ENCODE data around the gene TPP1. TPM values are rescaled to one million over a fixed set of nuclear protein-coding genes. Genes with fewer than 3 reads are reported as not detected.

The TPP1 gene
- total and polyA plus RNA-seq, 2 of the 13 experiments (the other 11 are each of a cell fraction or from before 2014, with no cell fraction given) = 13.9 to 74.6 TPM

DNA sequence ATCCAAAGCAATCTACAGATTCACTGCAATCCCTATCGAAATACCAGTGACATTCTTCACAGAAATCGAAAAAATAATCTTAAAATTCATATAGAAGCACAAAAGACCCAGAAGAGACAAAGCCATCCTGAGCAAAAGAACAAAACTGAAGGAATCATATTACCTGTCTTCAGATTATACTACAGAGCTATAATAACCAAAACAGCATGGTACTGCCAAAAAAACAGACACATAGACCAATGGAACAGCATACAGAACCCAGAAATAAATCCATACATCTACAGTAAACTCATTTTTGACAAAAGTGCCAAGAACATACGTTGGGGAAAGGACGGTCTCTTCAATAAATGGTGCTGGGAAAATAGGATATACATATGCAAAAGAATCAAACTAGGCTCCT, 34.7 kb downstream of the TPP1 start:
- DNase-seq (ENCODE audit: low spot score) (no peak), ATAC-seq (no peak), FAIRE-seq (no peak)
- BruUV-seq (replicated peaks) = no TSS peak
- WGBS (ENCODE audit: low lambda C conversion rate) = 77% methylated on average over 4 of the region's 4 CpGs
- H3K27ac ChIP-seq (ENCODE audit: extremely low read length, insufficient read depth, low read length) = no peak overlapping the region
- H3K4me3 ChIP-seq (replicated peaks in 1 of 3; ENCODE audit: insufficient read depth in 1 of 3, low read depth in 2 of 3, low read length in 3 of 3) = no peak overlapping the region
- no peaks in the 10 kb centered on the region for H3K79me2 ChIP-seq (ENCODE audit: insufficient read depth, low read length)
- no peaks in the 10 kb centered on the region for H3K36me3 ChIP-seq (replicated peaks in 1 of 2; ENCODE audit: control insufficient read depth in 1 of 2, insufficient read depth in 2 of 2, low read length in 2 of 2)
- CTCF ChIA-PET (ENCODE audit: low intra/inter-chr PET ratio, low total read pairs) = no interaction called here
- H4K20me1 ChIP-seq (ENCODE audit: insufficient read depth, low read length) = no peaks in the 10 kb centered on the region
- no peaks in the 10 kb centered on the region for H3K27me3 ChIP-seq (ENCODE audit: control insufficient read depth in 1 of 2, insufficient read depth in 2 of 2, low read length in 2 of 2)
- in situ Hi-C loops (cut with HindIII; ENCODE audit: extremely low pct_ligation_motif_present, low pct_unique_long_range_greater_than_20kb) = no loop called here
- H3K4me1 ChIP-seq (ENCODE audit: insufficient read depth, low read length) = no peaks in the 10 kb centered on the region
- no peak overlapping the region for H3K4me2 ChIP-seq (ENCODE audit: low read depth, low read length)
- peaks cover 17% of the 10 kb centered on the region for H3K9me3 ChIP-seq (ENCODE audit: low read length)
- H2AFZ ChIP-seq (ENCODE audit: low read length) = no peak overlapping the region
- TF ChIP-seq ZMYM2 (CRISPR knock-in tag; IDR thresholded peaks at IDR 0.05) = no peak
- TF ChIP-seq CREB1 (IDR thresholded peaks at IDR 0.05) = no peak
- TF ChIP-seq CREB1 (CRISPR knock-in tag; IDR thresholded peaks at IDR 0.05) = no peak
- no peak for TF ChIP-seq ZNF232 (CRISPR knock-in tag; IDR thresholded peaks at IDR 0.05; ENCODE audit: borderline replicate concordance)
- no peak for TF ChIP-seq NFIB (CRISPR knock-in tag; IDR thresholded peaks at IDR 0.05; ENCODE audit: borderline replicate concordance)
- TF ChIP-seq, protein P1, sequence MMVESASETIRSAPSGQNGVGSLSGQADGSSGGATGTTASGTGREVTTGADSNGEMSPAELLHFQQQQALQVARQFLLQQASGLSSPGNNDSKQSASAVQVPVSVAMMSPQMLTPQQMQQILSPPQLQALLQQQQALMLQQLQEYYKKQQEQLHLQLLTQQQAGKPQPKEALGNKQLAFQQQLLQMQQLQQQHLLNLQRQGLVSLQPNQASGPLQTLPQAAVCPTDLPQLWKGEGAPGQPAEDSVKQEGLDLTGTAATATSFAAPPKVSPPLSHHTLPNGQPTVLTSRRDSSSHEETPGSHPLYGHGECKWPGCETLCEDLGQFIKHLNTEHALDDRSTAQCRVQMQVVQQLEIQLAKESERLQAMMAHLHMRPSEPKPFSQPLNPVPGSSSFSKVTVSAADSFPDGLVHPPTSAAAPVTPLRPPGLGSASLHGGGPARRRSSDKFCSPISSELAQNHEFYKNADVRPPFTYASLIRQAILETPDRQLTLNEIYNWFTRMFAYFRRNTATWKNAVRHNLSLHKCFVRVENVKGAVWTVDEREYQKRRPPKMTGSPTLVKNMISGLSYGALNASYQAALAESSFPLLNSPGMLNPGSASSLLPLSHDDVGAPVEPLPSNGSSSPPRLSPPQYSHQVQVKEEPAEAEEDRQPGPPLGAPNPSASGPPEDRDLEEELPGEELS (CRISPR knock-in tag; IDR thresholded peaks at IDR 0.05) = no peak
- TF ChIP-seq, protein P2, sequence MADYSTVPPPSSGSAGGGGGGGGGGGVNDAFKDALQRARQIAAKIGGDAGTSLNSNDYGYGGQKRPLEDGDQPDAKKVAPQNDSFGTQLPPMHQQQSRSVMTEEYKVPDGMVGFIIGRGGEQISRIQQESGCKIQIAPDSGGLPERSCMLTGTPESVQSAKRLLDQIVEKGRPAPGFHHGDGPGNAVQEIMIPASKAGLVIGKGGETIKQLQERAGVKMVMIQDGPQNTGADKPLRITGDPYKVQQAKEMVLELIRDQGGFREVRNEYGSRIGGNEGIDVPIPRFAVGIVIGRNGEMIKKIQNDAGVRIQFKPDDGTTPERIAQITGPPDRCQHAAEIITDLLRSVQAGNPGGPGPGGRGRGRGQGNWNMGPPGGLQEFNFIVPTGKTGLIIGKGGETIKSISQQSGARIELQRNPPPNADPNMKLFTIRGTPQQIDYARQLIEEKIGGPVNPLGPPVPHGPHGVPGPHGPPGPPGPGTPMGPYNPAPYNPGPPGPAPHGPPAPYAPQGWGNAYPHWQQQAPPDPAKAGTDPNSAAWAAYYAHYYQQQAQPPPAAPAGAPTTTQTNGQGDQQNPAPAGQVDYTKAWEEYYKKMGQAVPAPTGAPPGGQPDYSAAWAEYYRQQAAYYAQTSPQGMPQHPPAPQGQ (CRISPR knock-in tag; IDR thresholded peaks at IDR 0.05; ENCODE audit: borderline replicate concordance) = no peak
- H3K9ac ChIP-seq (ENCODE audit: insufficient read depth, low read depth, low read length) = no peak overlapping the region
- intact Hi-C loops (cut with micrococcal nuclease; ENCODE audit: unreplicated experiment) = no loop called here
- POLR2A ChIA-PET = no interaction called here

Measured in HepG2 (cell line).